Stimulated activated CD4-positive, alpha-beta T cell treated with anti-CD3 and anti-CD28 coated beads, Interleukin-15, amount 100 ng/mL, for 48 hours (primary cell): ENCODE data around the gene ATG14.
"Not testable (repeated sequence)": the region's sequence is repeated elsewhere in the genome, so short reads cannot be mapped to it uniquely, and the experiment has no call there.

Source experiments
- DNase-seq, 2 donors: peaks; one replicate each; pipeline ENCODE4 v3.0.0-alpha.2; 2020; ENCODE audit warnings: low read depth in 2 of 2

ATG14 gene

GRCh38 chr14:55411426-55412389 lies at the start of gene ATG14:
Gene ATG14, minus strand, starts transcription at chr14:55411830. Its CDS starts 8 bp downstream, at chr14:55411822.
- peak; percentile 56 to 67 for DNase-seq

GRCh38 chr14:55458800-55459515 lies 47.3 kb upstream of the ATG14 start:
- no peak for DNase-seq

GRCh38 chr14:55457496-55457895 lies 45.9 kb upstream of the ATG14 start:
- no peak for DNase-seq

GRCh38 chr14:55456411-55456810 lies 44.8 kb upstream of the ATG14 start:
- not testable (repeated sequence) for DNase-seq

- no peak for DNase-seq
Observed at GRCh38 chr14:55454264-55455002, 42.8 kb upstream of the ATG14 start.

- no peak for DNase-seq
Observed at GRCh38 chr14:55451950-55452349, 40.3 kb upstream of the ATG14 start.

- DNase-seq: no peak
Observed at GRCh38 chr14:55451398-55451797, 39.8 kb upstream of the ATG14 start.

- no peak for DNase-seq
Observed at GRCh38 chr14:55450987-55451386, 39.4 kb upstream of the ATG14 start.

- DNase-seq: no peak
Observed at GRCh38 chr14:55450539-55450938, 38.9 kb upstream of the ATG14 start.

- DNase-seq: no peak
Observed at GRCh38 chr14:55450124-55450523, 38.5 kb upstream of the ATG14 start.

- DNase-seq: no peak
Observed at GRCh38 chr14:55449116-55449515, 37.5 kb upstream of the ATG14 start.

GRCh38 chr14:55448141-55448614 lies 36.5 kb upstream of the ATG14 start:
- DNase-seq: peak in 1 of 2 donors; percentile 22

- no peak for DNase-seq
Observed at GRCh38 chr14:55446833-55447232, 35.2 kb upstream of the ATG14 start.

GRCh38 chr14:55446127-55446736 lies 34.6 kb upstream of the ATG14 start:
- DNase-seq: peak in 1 of 2 donors; percentile 59

GRCh38 chr14:55441286-55441685 lies 29.7 kb upstream of the ATG14 start:
- no peak for DNase-seq

- no peak for DNase-seq
Observed at GRCh38 chr14:55440385-55440784, 28.8 kb upstream of the ATG14 start, which contains the start of gene TBPL2. Gene TBPL2, minus strand, starts transcription at chr14:55440616. Its CDS starts 167 bp downstream, at chr14:55440449.

- DNase-seq: no peak
Observed at GRCh38 chr14:55438066-55438683, 26.5 kb upstream of the ATG14 start.

- DNase-seq: no peak
Observed at GRCh38 chr14:55436931-55437330, 25.3 kb upstream of the ATG14 start.

GRCh38 chr14:55436519-55436918 lies 24.9 kb upstream of the ATG14 start:
- DNase-seq: no peak

- no peak for DNase-seq
Observed at GRCh38 chr14:55434805-55435174, 23.2 kb upstream of the ATG14 start.
